PC-3 (cell line): Measurements from ENCODE around the gene ROS1. TPM values are rescaled to one million over a fixed set of nuclear protein-coding genes. Genes with fewer than 3 reads are reported as not detected.
"Not testable (repeated sequence)": the region's sequence is repeated elsewhere in the genome, so short reads cannot be mapped to it uniquely, and the experiment has no call there.

Experiments
- ATAC-seq: fragments of 200-7000 bp; cut with Tn5 transposase; 2 replicates; pipeline ENCODE4 v1.9.1; 2020; ENCODE audit warnings: mild to moderate bottlenecking, moderate library complexity
- BruUV-seq: library from RNA; stranded (reverse); fragments of 400-500 nt; replicated peaks from 2 replicates; lab custom pipeline; 2021; lab: Mats Ljungman, UMichigan
- CTCF ChIA-PET: fragments of 300-600 bp; sonication (Branson Sonifier 250); formaldehyde crosslinking; loops from one replicate; lab custom pipeline; 2022; ENCODE audit warnings: antibody characterized with exemption; lab: Charles Lee
- POLR2A ChIA-PET: fragments of 300-600 bp; sonication (Branson Sonifier 250); formaldehyde crosslinking; loops from one replicate; lab custom pipeline; 2022; ENCODE audit warnings: antibody characterized with exemption; ENCODE audit not compliant: unreplicated experiment; lab: Charles Lee
- DNase-seq: peaks from one replicate; pipeline ENCODE4 v3.0.0-alpha.2; 2015
- H2AFZ ChIP-seq: fragments of 300-600 bp; sonication (generic); 2 replicates; pipeline ENCODE4 v1.6.0; 2016; ENCODE audit warnings: antibody characterized with exemption, low read length
- H3F3A ChIP-seq: fragments of 300-600 bp; sonication (generic); one replicate; pipeline ENCODE4 v1.6.0; 2017; ENCODE audit warnings: antibody characterized with exemption, low read length, control low read depth, mild to moderate bottlenecking; ENCODE audit not compliant: unreplicated experiment
- H3K27ac ChIP-seq: fragments of 300-600 bp; sonication (generic); 2 replicates; pipeline ENCODE4 v1.5.1; 2016; ENCODE audit warnings: mild to moderate bottlenecking, low read length
- H3K27me3 ChIP-seq: fragments of 300-600 bp; sonication (generic); 2 replicates; pipeline ENCODE4 v1.6.1; 2016; ENCODE audit warnings: low read length, mixed read lengths
- H3K36me3 ChIP-seq: fragments of 300-600 bp; sonication (generic); 2 replicates; pipeline ENCODE4 v1.6.1; 2016; ENCODE audit warnings: low read depth, mixed run types, low read length, mixed read lengths
- H3K4me1 ChIP-seq: fragments of 300-600 bp; sonication (generic); 2 replicates; pipeline ENCODE4 v1.5.1; 2016; ENCODE audit warnings: low read length; ENCODE audit not compliant: insufficient read depth
- H3K4me2 ChIP-seq: fragments of 300-600 bp; sonication (generic); 2 replicates; pipeline ENCODE4 v1.6.0; 2016; ENCODE audit warnings: low read length
- H3K4me3 ChIP-seq: fragments of 300-600 bp; sonication (generic); 2 replicates; pipeline ENCODE4 v1.5.1; 2016; ENCODE audit warnings: mild to moderate bottlenecking, low read length, mixed read lengths
- H3K79me2 ChIP-seq: fragments of 300-600 bp; sonication (generic); 2 replicates; pipeline ENCODE4 v1.6.1; 2017; ENCODE audit warnings: low read length, mixed read lengths
- H3K9ac ChIP-seq: fragments of 300-600 bp; sonication (generic); 2 replicates; pipeline ENCODE4 v1.6.0; 2016; ENCODE audit warnings: mild to moderate bottlenecking, low read length
- H3K9me2 ChIP-seq: fragments of 300-600 bp; sonication (generic); replicated peaks from 2 replicates; pipeline ENCODE4 v1.6.1; 2016; ENCODE audit warnings: mixed run types, low read length, mixed read lengths
- H3K9me3 ChIP-seq: fragments of 300-600 bp; sonication (generic); 2 replicates; pipeline ENCODE4 v1.6.1; 2016; ENCODE audit warnings: low read length, mixed read lengths
- H4K20me1 ChIP-seq: fragments of 300-600 bp; sonication (generic); 2 replicates; pipeline ENCODE4 v1.6.1; 2016; ENCODE audit warnings: low read length, mixed read lengths
- CTCF ChIP-seq: fragments of 300-600 bp; sonication (generic); conservative IDR thresholded peaks from 2 replicates; pipeline ENCODE4 v1.5.1; 2017; ENCODE audit warnings: antibody characterized with exemption, low read depth, mild to moderate bottlenecking, low read length
- EZH2 ChIP-seq: fragments of 300-600 bp; sonication (generic); IDR thresholded peaks from one replicate; pipeline ENCODE4 v1.6.1; 2017; ENCODE audit warnings: antibody characterized with exemption, mild to moderate bottlenecking, low read length; ENCODE audit not compliant: unreplicated experiment
- EZH2phosphoT487 ChIP-seq: fragments of 300-600 bp; sonication (generic); IDR thresholded peaks from 2 replicates; pipeline ENCODE4 v1.6.1; 2018; ENCODE audit warnings: mild to moderate bottlenecking, antibody characterized with exemption, low read length, borderline replicate concordance
- intact Hi-C: fragments of 100-400 bp; cut with micrococcal nuclease; formaldehyde crosslinking; loops from 2 replicates; pipeline ENCODE4 v1.9.0; 2023
- total RNA-seq: library from RNA; depleted of rRNA; stranded (reverse); fragments of >200 nt; gene quantifications from 2 replicates; pipeline ENCODE4 v1.2.3, GENCODE V29; 2014

The ROS1 gene
- total RNA-seq, 1 experiment from 2014 or later = 0.07 TPM

- Histone ChIP-seq H3K9ac (no peak overlapping the region), H3K9me3 (no peaks in the 10 kb centered on the region), H3K9me2 (no peaks in the 10 kb centered on the region), H3K4me2 (no peak overlapping the region), H3F3A (no peaks in the 10 kb centered on the region), H3K4me3 (no peak overlapping the region), H3K79me2 (no peaks in the 10 kb centered on the region), H2AFZ (no peak overlapping the region), H3K36me3 (no peaks in the 10 kb centered on the region), H4K20me1 (no peaks in the 10 kb centered on the region), H3K27me3 (no peaks in the 10 kb centered on the region), H3K4me1 (peaks cover 5% of the 10 kb centered on the region), H3K27ac (no peak overlapping the region)
- DNase-seq (no peak), ATAC-seq (no peak)
- POLR2A ChIA-PET = no interaction called here
- no TSS peak for BruUV-seq
- CTCF ChIA-PET = no interaction called here
- TF ChIP-seq EZH2phosphoT487 (no peak), CTCF (no peak), EZH2 (no peak)
- intact Hi-C loops = no loop called here
Observed at GRCh38 chr6:117469791-117470190, 44.0 kb upstream of the ROS1 start.

GRCh38 chr6:117469356-117469755 lies 43.6 kb upstream of the ROS1 start:
- no peak for DNase-seq
- H3K9me3 ChIP-seq = no peaks in the 10 kb centered on the region
- POLR2A ChIA-PET = no interaction called here
- H3F3A ChIP-seq = no peaks in the 10 kb centered on the region
- H3K4me3 ChIP-seq = no peak overlapping the region
- ATAC-seq = no peak
- no TSS peak for BruUV-seq
- H3K79me2 ChIP-seq = no peaks in the 10 kb centered on the region
- H2AFZ ChIP-seq = no peak overlapping the region
- CTCF ChIA-PET = no interaction called here
- H3K27ac ChIP-seq = no peak overlapping the region
- no peaks in the 10 kb centered on the region for H4K20me1 ChIP-seq
- no peak overlapping the region for H3K4me2 ChIP-seq
- no peaks in the 10 kb centered on the region for H3K36me3 ChIP-seq
- no peak overlapping the region for H3K9ac ChIP-seq
- H3K27me3 ChIP-seq = no peaks in the 10 kb centered on the region
- H3K9me2 ChIP-seq = no peaks in the 10 kb centered on the region
- H3K4me1 ChIP-seq = peaks cover 10% of the 10 kb centered on the region
- no peak for TF ChIP-seq EZH2
- TF ChIP-seq CTCF = no peak
- no peak for TF ChIP-seq EZH2phosphoT487
- intact Hi-C loops = no loop called here

GRCh38 chr6:117468527-117468926 lies 42.8 kb upstream of the ROS1 start:
- H4K20me1 ChIP-seq, H3K79me2 ChIP-seq, H3K9me3 ChIP-seq, H3K9me2 ChIP-seq, BruUV-seq, H3K4me3 ChIP-seq, POLR2A ChIA-PET, DNase-seq, intact Hi-C loops, H2AFZ ChIP-seq, H3F3A ChIP-seq, CTCF ChIA-PET, H3K9ac ChIP-seq, H3K27me3 ChIP-seq, H3K27ac ChIP-seq, H3K36me3 ChIP-seq, H3K4me2 ChIP-seq, ATAC-seq: not testable (repeated sequence)
- peaks cover 16% of the 10 kb centered on the region for H3K4me1 ChIP-seq
